ENCODE data around the gene SEZ6.

The SEZ6 gene

GRCh38 chr17:29036584-29036983, 30.8 kb upstream of the SEZ6 start:
- in situ Hi-C loops (cut with MboI; ENCODE audit: low sequenced_read_pairs), result no loop called here

GRCh38 chr17:29034510-29034909, 28.7 kb upstream of the SEZ6 start:
- in situ Hi-C loops (cut with MboI; ENCODE audit: low sequenced_read_pairs), result no loop called here

GRCh38 chr17:29032857-29033197, 27.0 kb upstream of the SEZ6 start:
- in situ Hi-C loops (cut with MboI; ENCODE audit: low sequenced_read_pairs), result no loop called here

- in situ Hi-C loops (cut with MboI; ENCODE audit: low sequenced_read_pairs), result no loop called here
Observed at GRCh38 chr17:29032013-29032856, 26.4 kb upstream of the SEZ6 start.

- in situ Hi-C loops (cut with MboI; ENCODE audit: low sequenced_read_pairs), result no loop called here
Observed at GRCh38 chr17:29031488-29031887, 25.7 kb upstream of the SEZ6 start.

- in situ Hi-C loops (cut with MboI; ENCODE audit: low sequenced_read_pairs), result no loop called here
Observed at GRCh38 chr17:29024316-29024952, 18.6 kb upstream of the SEZ6 start.

- in situ Hi-C loops (cut with MboI; ENCODE audit: low sequenced_read_pairs), result no loop called here
Observed at GRCh38 chr17:29022074-29022473, 16.2 kb upstream of the SEZ6 start.

GRCh38 chr17:29021226-29021625, 15.4 kb upstream of the SEZ6 start:
- in situ Hi-C loops (cut with MboI; ENCODE audit: low sequenced_read_pairs), result no loop called here

GRCh38 chr17:29020576-29020975, 14.7 kb upstream of the SEZ6 start:
- in situ Hi-C loops (cut with MboI; ENCODE audit: low sequenced_read_pairs), result no loop called here

- in situ Hi-C loops (cut with MboI; ENCODE audit: low sequenced_read_pairs), result no loop called here
Observed at GRCh38 chr17:29019475-29020181, 13.8 kb upstream of the SEZ6 start.

GRCh38 chr17:29018788-29019474, 13.1 kb upstream of the SEZ6 start:
- in situ Hi-C loops (cut with MboI; ENCODE audit: low sequenced_read_pairs), result no loop called here

GRCh38 chr17:29016345-29017210, 10.7 kb upstream of the SEZ6 start:
- in situ Hi-C loops (cut with MboI; ENCODE audit: low sequenced_read_pairs), result no loop called here

GRCh38 chr17:29014716-29015115, 8.9 kb upstream of the SEZ6 start:
- in situ Hi-C loops (cut with MboI; ENCODE audit: low sequenced_read_pairs), result no loop called here

GRCh38 chr17:29012535-29012934, 6.7 kb upstream of the SEZ6 start:
- in situ Hi-C loops (cut with MboI; ENCODE audit: low sequenced_read_pairs), result no loop called here

- in situ Hi-C loops (cut with MboI; ENCODE audit: low sequenced_read_pairs), result no loop called here
Observed at GRCh38 chr17:29010586-29010985, 4.8 kb upstream of the SEZ6 start.

- in situ Hi-C loops (cut with MboI; ENCODE audit: low sequenced_read_pairs), result no loop called here
Observed at GRCh38 chr17:29010129-29010528, 4.3 kb upstream of the SEZ6 start.

GRCh38 chr17:29008591-29008990, 2.8 kb upstream of the SEZ6 start:
- in situ Hi-C loops (cut with MboI; ENCODE audit: low sequenced_read_pairs), result no loop called here

- in situ Hi-C loops (cut with MboI; ENCODE audit: low sequenced_read_pairs), result no loop called here
Observed at GRCh38 chr17:29007860-29008455, 2.1 kb upstream of the SEZ6 start.

- in situ Hi-C loops (cut with MboI; ENCODE audit: low sequenced_read_pairs), result no loop called here
Observed at GRCh38 chr17:29007456-29007855, 1.6 kb upstream of the SEZ6 start.

- in situ Hi-C loops (cut with MboI; ENCODE audit: low sequenced_read_pairs), result no loop called here
Observed at GRCh38 chr17:29004081-29004692, 1.6 kb downstream of the SEZ6 start.
